ENCODE data around the gene IDI1.
"Not testable (repeated sequence)": the region's sequence is repeated elsewhere in the genome, so short reads cannot be mapped to it uniquely, and the experiment has no call there.

Gene IDI1

GRCh38 chr10:1061930-1062774 is 13.2 kb upstream of the IDI1 start:
- DNase-seq, result no peak

GRCh38 chr10:1059902-1060301 is 11.0 kb upstream of the IDI1 start:
- no peak for DNase-seq

GRCh38 chr10:1058017-1058416 is 9.1 kb upstream of the IDI1 start:
- DNase-seq, result no peak

GRCh38 chr10:1057106-1057657 is 8.3 kb upstream of the IDI1 start:
- DNase-seq, result no peak

GRCh38 chr10:1056326-1057105 is 7.6 kb upstream of the IDI1 start, which contains the start of gene WDR37:
TSS of gene WDR37 (plus strand) at chr10:1056385. CDS start at chr10:1072156, 15,771 bp downstream.
- DNase-seq, result peak; percentile 85

GRCh38 chr10:1054684-1055083 is 5.8 kb upstream of the IDI1 start:
- no peak for DNase-seq

GRCh38 chr10:1050554-1050953 is 1.6 kb upstream of the IDI1 start:
- no peak for DNase-seq

- no peak for DNase-seq
Measured at GRCh38 chr10:1050145-1050544, 1.2 kb upstream of the IDI1 start.

GRCh38 chr10:1049425-1049958 is 573 bp upstream of the IDI1 start:
- no peak for DNase-seq

- DNase-seq, result peak; percentile 60
Measured at GRCh38 chr10:1048349-1048731, 579 bp downstream of the IDI1 start.

GRCh38 chr10:1047937-1048336 is 982 bp downstream of the IDI1 start:
- DNase-seq, result no peak

- no peak for DNase-seq
Measured at GRCh38 chr10:1045415-1045814, 3.5 kb downstream of the IDI1 start.

- no peak for DNase-seq
Measured at GRCh38 chr10:1044964-1045363, 4.0 kb downstream of the IDI1 start.

- no peak for DNase-seq
Measured at GRCh38 chr10:1044146-1044545, 4.8 kb downstream of the IDI1 start.

- DNase-seq, result no peak
Measured at GRCh38 chr10:1043532-1043995, 5.4 kb downstream of the IDI1 start.

GRCh38 chr10:1041514-1041913 is 7.4 kb downstream of the IDI1 start:
- no peak for DNase-seq

GRCh38 chr10:1040133-1040532 is 8.8 kb downstream of the IDI1 start:
- DNase-seq, result no peak

- not testable (repeated sequence) for DNase-seq
Measured at GRCh38 chr10:1038769-1039168, 10.2 kb downstream of the IDI1 start.

- DNase-seq, result no peak
Measured at GRCh38 chr10:1037098-1037497, 11.8 kb downstream of the IDI1 start.

- DNase-seq, result no peak
Measured at GRCh38 chr10:1036341-1036791, 12.6 kb downstream of the IDI1 start.

- no peak for DNase-seq
Measured at GRCh38 chr10:1035201-1035600, 13.7 kb downstream of the IDI1 start.

- no peak for DNase-seq
Measured at GRCh38 chr10:1034758-1035157, 14.2 kb downstream of the IDI1 start.

GRCh38 chr10:1033601-1034000 is 15.3 kb downstream of the IDI1 start:
- DNase-seq, result no peak

Measured in NCI-H345 (cell line).